ENCODE results near the gene CACNB3. TPM values are rescaled to one million over a fixed set of nuclear protein-coding genes. Genes with fewer than 3 reads are reported as not detected.

The CACNB3 gene
- total and polyA plus RNA-seq, 4 donors: 8.3 to 33.1 (median 11.1) TPM

- DNase-seq (no peak), ATAC-seq (ENCODE audit: insufficient read depth, low FRiP score) (no peak)
- H3K27ac ChIP-seq (ENCODE audit: low read depth in 1 of 2, low read length in 1 of 2): no peak overlapping the region
Measured at GRCh38 chr12:48826209-48826855, 8.0 kb downstream of the CACNB3 start.

GRCh38 chr12:48827026-48827425 lies 8.7 kb downstream of the CACNB3 start:
- H3K27ac ChIP-seq (ENCODE audit: low read depth in 1 of 2, low read length in 1 of 2): no peak overlapping the region
- DNase-seq (no peak), ATAC-seq (ENCODE audit: insufficient read depth, low FRiP score) (no peak)
- H3K4me3 ChIP-seq: no peak overlapping the region
- peaks cover 16 to 49% (median 24%) of the 10 kb centered on the region in 4 donors for H3K36me3 ChIP-seq (ENCODE audit: control insufficient read depth in 4 of 4, insufficient read depth in 4 of 4, low read length in 4 of 4)
- H3K27me3 ChIP-seq (ENCODE audit: control insufficient read depth in 3 of 3, insufficient read depth in 3 of 3, low read length in 2 of 3): no peaks in the 10 kb centered on the region
- peaks cover 0 to 6% (median 0%) of the 10 kb centered on the region in 5 donors for H3K4me1 ChIP-seq (ENCODE audit: control insufficient read depth in 5 of 5, insufficient read depth in 5 of 5, low read length in 5 of 5)
- WGBS, 2 donors: 86 to 87% methylated on average over 8 of the region's 8 CpGs
- H3K9me3 ChIP-seq (ENCODE audit: control insufficient read depth in 4 of 4, insufficient read depth in 3 of 4, low read length in 3 of 4): no peaks in the 10 kb centered on the region
- TF ChIP-seq, protein P1, sequence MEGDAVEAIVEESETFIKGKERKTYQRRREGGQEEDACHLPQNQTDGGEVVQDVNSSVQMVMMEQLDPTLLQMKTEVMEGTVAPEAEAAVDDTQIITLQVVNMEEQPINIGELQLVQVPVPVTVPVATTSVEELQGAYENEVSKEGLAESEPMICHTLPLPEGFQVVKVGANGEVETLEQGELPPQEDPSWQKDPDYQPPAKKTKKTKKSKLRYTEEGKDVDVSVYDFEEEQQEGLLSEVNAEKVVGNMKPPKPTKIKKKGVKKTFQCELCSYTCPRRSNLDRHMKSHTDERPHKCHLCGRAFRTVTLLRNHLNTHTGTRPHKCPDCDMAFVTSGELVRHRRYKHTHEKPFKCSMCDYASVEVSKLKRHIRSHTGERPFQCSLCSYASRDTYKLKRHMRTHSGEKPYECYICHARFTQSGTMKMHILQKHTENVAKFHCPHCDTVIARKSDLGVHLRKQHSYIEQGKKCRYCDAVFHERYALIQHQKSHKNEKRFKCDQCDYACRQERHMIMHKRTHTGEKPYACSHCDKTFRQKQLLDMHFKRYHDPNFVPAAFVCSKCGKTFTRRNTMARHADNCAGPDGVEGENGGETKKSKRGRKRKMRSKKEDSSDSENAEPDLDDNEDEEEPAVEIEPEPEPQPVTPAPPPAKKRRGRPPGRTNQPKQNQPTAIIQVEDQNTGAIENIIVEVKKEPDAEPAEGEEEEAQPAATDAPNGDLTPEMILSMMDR (IDR thresholded peaks at IDR 0.05; ENCODE audit: control extremely low read depth, extremely low read depth): no peak
- no peak overlapping the region for H3K9ac ChIP-seq (ENCODE audit: insufficient read depth in 1 of 2, low read length in 2 of 2)

More at GRCh38 chr12:48826209-48826855, 8.0 kb downstream of the CACNB3 start:
- peaks cover 0 to 6% (median 0%) of the 10 kb centered on the region in 5 donors for H3K4me1 ChIP-seq (ENCODE audit: control insufficient read depth in 5 of 5, insufficient read depth in 5 of 5, low read length in 5 of 5)
- 85 to 90% methylated on average over 15 of the region's 15 CpGs for WGBS, 2 donors
- no peaks in the 10 kb centered on the region for H3K9me3 ChIP-seq (ENCODE audit: control insufficient read depth in 4 of 4, insufficient read depth in 3 of 4, low read length in 3 of 4)
- peaks cover 12 to 42% (median 18%) of the 10 kb centered on the region in 4 donors for H3K36me3 ChIP-seq (ENCODE audit: control insufficient read depth in 4 of 4, insufficient read depth in 4 of 4, low read length in 4 of 4)
- TF ChIP-seq, protein P1 (IDR thresholded peaks at IDR 0.05; ENCODE audit: control extremely low read depth, extremely low read depth): no peak
- H3K4me3 ChIP-seq: no peak overlapping the region
- H3K9ac ChIP-seq (ENCODE audit: insufficient read depth in 1 of 2, low read length in 2 of 2): no peak overlapping the region
- no peaks in the 10 kb centered on the region for H3K27me3 ChIP-seq (ENCODE audit: control insufficient read depth in 3 of 3, insufficient read depth in 3 of 3, low read length in 2 of 3)

DNA sequence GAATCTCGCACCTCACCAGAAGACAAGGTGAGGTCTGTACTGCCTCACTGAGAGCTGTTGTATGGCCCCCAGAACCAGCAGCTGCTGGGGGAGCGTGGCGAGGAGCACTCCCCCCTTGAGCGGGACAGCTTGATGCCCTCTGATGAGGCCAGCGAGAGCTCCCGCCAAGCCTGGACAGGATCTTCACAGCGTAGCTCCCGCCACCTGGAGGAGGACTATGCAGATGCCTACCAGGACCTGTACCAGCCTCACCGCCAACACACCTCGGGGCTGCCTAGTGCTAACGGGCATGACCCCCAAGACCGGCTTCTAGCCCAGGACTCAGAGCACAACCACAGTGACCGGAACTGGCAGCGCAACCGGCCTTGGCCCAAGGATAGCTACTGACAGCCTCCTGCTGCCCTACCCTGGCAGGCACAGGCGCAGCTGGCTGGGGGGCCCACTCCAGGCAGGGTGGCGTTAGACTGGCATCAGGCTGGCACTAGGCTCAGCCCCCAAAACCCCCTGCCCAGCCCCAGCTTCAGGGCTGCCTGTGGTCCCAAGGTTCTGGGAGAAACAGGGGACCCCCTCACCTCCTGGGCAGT lies 9.3 kb downstream of the CACNB3 start:
- H3K27ac ChIP-seq (ENCODE audit: low read depth in 1 of 2, low read length in 1 of 2): no peak overlapping the region
- TF ChIP-seq, protein P1 (IDR thresholded peaks at IDR 0.05; ENCODE audit: control extremely low read depth, extremely low read depth): no peak
- no peak for ATAC-seq (ENCODE audit: insufficient read depth, low FRiP score)
- peaks cover 16 to 55% (median 26%) of the 10 kb centered on the region in 4 donors for H3K36me3 ChIP-seq (ENCODE audit: control insufficient read depth in 4 of 4, insufficient read depth in 4 of 4, low read length in 4 of 4)
- no peak overlapping the region for H3K4me3 ChIP-seq
- peaks cover 0 to 6% (median 0%) of the 10 kb centered on the region in 5 donors for H3K4me1 ChIP-seq (ENCODE audit: control insufficient read depth in 5 of 5, insufficient read depth in 5 of 5, low read length in 5 of 5)
- no peak for DNase-seq
- 94 to 95% methylated on average over 15 to 17 of the region's 17 CpGs for WGBS, 2 donors
- no peaks in the 10 kb centered on the region for H3K27me3 ChIP-seq (ENCODE audit: control insufficient read depth in 3 of 3, insufficient read depth in 3 of 3, low read length in 2 of 3)
- no peak overlapping the region for H3K9ac ChIP-seq (ENCODE audit: insufficient read depth in 1 of 2, low read length in 2 of 2)
- no peaks in the 10 kb centered on the region for H3K9me3 ChIP-seq (ENCODE audit: control insufficient read depth in 4 of 4, insufficient read depth in 3 of 4, low read length in 3 of 4)

All from lung (tissue), 12 donors.